ENCODE measurements around the gene CCDC90B.

Gene CCDC90B

DNA sequence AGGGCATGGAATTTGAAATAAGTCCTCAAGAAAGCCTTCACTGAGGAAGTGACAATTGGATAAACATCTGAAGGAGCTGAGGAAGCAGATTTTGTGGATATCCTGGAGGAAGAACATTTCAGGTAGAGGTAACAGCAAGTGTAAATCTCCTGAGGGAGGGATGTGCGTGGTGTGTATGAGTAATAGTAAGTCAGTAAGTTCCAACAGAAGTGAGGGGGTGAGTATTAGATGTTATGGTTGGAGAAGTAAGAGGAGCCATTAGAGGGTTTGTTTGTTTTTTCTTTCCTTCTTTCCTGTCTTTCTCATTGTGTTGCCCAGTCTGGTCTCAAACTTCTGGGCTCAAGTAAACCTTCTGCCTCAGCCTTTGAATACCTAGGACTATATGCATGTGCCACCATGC is 63.7 kb downstream of the CCDC90B start:
- no peak for DNase-seq

DNA sequence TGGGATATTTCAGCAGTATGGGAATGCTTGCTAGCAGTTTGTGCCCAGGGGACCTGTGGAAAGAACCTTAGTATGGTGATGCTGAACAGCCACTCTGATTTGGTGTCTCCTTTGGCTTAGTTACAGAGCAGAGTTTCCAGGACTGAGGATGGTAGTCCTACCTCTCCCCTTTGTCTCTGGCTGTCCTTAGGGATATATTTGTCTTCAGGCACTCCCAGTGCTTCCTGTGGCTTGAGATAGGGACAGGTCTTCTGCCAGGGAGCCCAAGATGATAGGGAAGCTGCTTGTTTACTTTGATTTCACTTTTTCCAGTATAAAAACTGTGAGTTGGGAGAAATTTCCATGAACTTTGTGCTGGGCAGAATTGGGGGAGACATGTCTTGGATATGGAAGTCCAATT is 64.5 kb downstream of the CCDC90B start:
- no peak for DNase-seq

- DNase-seq: no peak
These were observed 65.9 kb downstream of the CCDC90B start for GRCh38 chr11:83220260-83220659.

DNA sequence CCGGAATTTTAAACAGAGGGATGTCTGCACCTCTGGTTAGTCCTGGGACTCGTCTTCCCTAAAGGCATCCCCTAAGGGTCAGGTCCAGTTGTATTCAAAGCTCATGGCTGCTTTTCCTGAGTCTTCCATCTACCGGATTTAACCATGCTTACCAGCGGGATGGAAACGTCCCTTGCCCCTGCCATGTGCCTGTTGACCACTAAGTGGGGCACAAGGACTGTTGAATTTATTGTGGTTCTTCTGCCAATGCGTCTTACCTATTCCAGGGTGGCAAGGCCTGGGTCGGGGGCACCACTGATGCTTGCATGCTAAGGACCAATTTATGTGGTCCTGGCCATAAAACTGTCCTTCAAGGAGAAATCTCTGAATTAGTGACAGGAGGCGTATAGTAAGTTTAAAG is 67.1 kb downstream of the CCDC90B start:
- no peak for DNase-seq
